ENCODE results near the gene DPYSL5. TPM values are rescaled to one million over a fixed set of nuclear protein-coding genes. Genes with fewer than 3 reads are reported as not detected.

Gene DPYSL5
- total RNA-seq, 1 experiment from 2014 or later: not detected

- Mint-ChIP-seq H3K4me3 (ENCODE audit: low read depth, unreplicated experiment) (no peak overlapping the region), H3K27me3 (ENCODE audit: unreplicated experiment) (peaks cover 42% of the 10 kb centered on the region), H3K27ac (ENCODE audit: unreplicated experiment) (no peak overlapping the region), H3K4me1 (ENCODE audit: low read depth, unreplicated experiment) (no peaks in the 10 kb centered on the region), H3K9me3 (ENCODE audit: low read depth, unreplicated experiment) (no peaks in the 10 kb centered on the region), H3K36me3 (ENCODE audit: insufficient read depth, unreplicated experiment) (no peaks in the 10 kb centered on the region)
- CTCF ChIA-PET: no interaction called here
- TF ChIP-seq CTCF (IDR thresholded peaks at IDR 0.05; ENCODE audit: unreplicated experiment): no peak
- DNase-seq: no peak
- intact Hi-C loops (cut with micrococcal nuclease; ENCODE audit: unreplicated experiment): no loop called here
- BruUV-seq (replicated peaks): no TSS peak
Observed at GRCh38 chr2:26924731-26925099, 76.8 kb downstream of the DPYSL5 start.

GRCh38 chr2:26925100-26925791, 77.3 kb downstream of the DPYSL5 start:
- no peak overlapping the region for H3K4me3 Mint-ChIP-seq (ENCODE audit: low read depth, unreplicated experiment)
- no peak overlapping the region for H3K27ac Mint-ChIP-seq (ENCODE audit: unreplicated experiment)
- H3K27me3 Mint-ChIP-seq (ENCODE audit: unreplicated experiment): peaks cover 47% of the 10 kb centered on the region

GRCh38 chr2:26927221-26927620, 79.3 kb downstream of the DPYSL5 start:
- Mint-ChIP-seq H3K4me3 (ENCODE audit: low read depth, unreplicated experiment) (no peak overlapping the region), H3K9me3 (ENCODE audit: low read depth, unreplicated experiment) (no peaks in the 10 kb centered on the region), H3K27ac (ENCODE audit: unreplicated experiment) (no peak overlapping the region), H3K4me1 (ENCODE audit: low read depth, unreplicated experiment) (no peaks in the 10 kb centered on the region), H3K27me3 (ENCODE audit: unreplicated experiment) (peaks cover 52% of the 10 kb centered on the region), H3K36me3 (ENCODE audit: insufficient read depth, unreplicated experiment) (no peaks in the 10 kb centered on the region)
- CTCF ChIA-PET: no interaction called here
- BruUV-seq (replicated peaks): no TSS peak
- no peak for DNase-seq
- TF ChIP-seq CTCF (IDR thresholded peaks at IDR 0.05; ENCODE audit: unreplicated experiment): no peak
- intact Hi-C loops (cut with micrococcal nuclease; ENCODE audit: unreplicated experiment): no loop called here

More at GRCh38 chr2:26925100-26925791, 77.3 kb downstream of the DPYSL5 start:
- BruUV-seq (replicated peaks): no TSS peak
- Mint-ChIP-seq H3K4me1 (ENCODE audit: low read depth, unreplicated experiment) (no peaks in the 10 kb centered on the region), H3K9me3 (ENCODE audit: low read depth, unreplicated experiment) (no peaks in the 10 kb centered on the region), H3K36me3 (ENCODE audit: insufficient read depth, unreplicated experiment) (no peaks in the 10 kb centered on the region)
- no peak for TF ChIP-seq CTCF (IDR thresholded peaks at IDR 0.05; ENCODE audit: unreplicated experiment)
- CTCF ChIA-PET: no interaction called here
- no peak for DNase-seq
- intact Hi-C loops (cut with micrococcal nuclease; ENCODE audit: unreplicated experiment): no loop called here

- H3K27me3 Mint-ChIP-seq (ENCODE audit: unreplicated experiment): peaks cover 76% of the 10 kb centered on the region
- no peak for DNase-seq
- H3K4me3 Mint-ChIP-seq (ENCODE audit: low read depth, unreplicated experiment): no peak overlapping the region
- no TSS peak for BruUV-seq (replicated peaks)
- no peaks in the 10 kb centered on the region for H3K36me3 Mint-ChIP-seq (ENCODE audit: insufficient read depth, unreplicated experiment)
- intact Hi-C loops (cut with micrococcal nuclease; ENCODE audit: unreplicated experiment): no loop called here
- CTCF ChIA-PET: interaction anchor here (1.1 to 1.3 kb wide), 2 partner anchors 22 to 86 kb away, joined by 3 to 4 read pairs; no protein-coding TSS in a partner anchor
- H3K27ac Mint-ChIP-seq (ENCODE audit: unreplicated experiment): no peak overlapping the region
- no peak for TF ChIP-seq CTCF (IDR thresholded peaks at IDR 0.05; ENCODE audit: unreplicated experiment)
- H3K9me3 Mint-ChIP-seq (ENCODE audit: low read depth, unreplicated experiment): no peaks in the 10 kb centered on the region
- H3K4me1 Mint-ChIP-seq (ENCODE audit: low read depth, unreplicated experiment): no peaks in the 10 kb centered on the region
Observed at GRCh38 chr2:26932974-26933373, 85.0 kb downstream of the DPYSL5 start.

All from Calu3 (cell line).